Stomach (tissue), 19 donors: ENCODE measurements around the gene NT5C. TPM values are rescaled to one million over a fixed set of nuclear protein-coding genes. Genes with fewer than 3 reads are reported as not detected.
A peak's percentile ranks its signal among the peaks of the same experiment; 100 is the strongest.

ENCODE experiments used
- DNase-seq, 2 donors: peaks; one replicate each; pipeline versions ENCODE4 v3.0.0 to v3.0.0-alpha.2; 2013 to 2019
- H3K27ac ChIP-seq, 5 donors: fragments of 200-600 bp in 4 of 5; sonication (generic) in 4 of 5; one replicate each; pipeline ENCODE4 v1.5.1; 2013 to 2019; ENCODE audit warnings: mild to moderate bottlenecking in 1 of 5, moderate library complexity in 1 of 5
- H3K27me3 ChIP-seq, 3 donors: fragments of 200-600 bp; sonication (generic); one replicate each; pipeline ENCODE4 v1.5.1; 2017 to 2019; ENCODE audit warnings: mixed run types in 1 of 3
- H3K36me3 ChIP-seq, 4 donors: fragments of 200-600 bp; sonication (generic); 1 replicate in 3 of 4; 2 replicates in 1 of 4; pipeline ENCODE4 v1.5.1; 2016 to 2019
- H3K4me1 ChIP-seq, 4 donors: fragments of 200-600 bp; sonication (generic); one replicate each; pipeline ENCODE4 v1.5.1; 2016 to 2019
- H3K4me3 ChIP-seq, 4 donors: fragments of 200-600 bp; sonication (generic) in 3 of 4; one replicate each; pipeline ENCODE4 v1.5.1; 2016 to 2019; ENCODE audit warnings: mild to moderate bottlenecking in 1 of 4
- H3K9me3 ChIP-seq, 4 donors: fragments of 200-600 bp; sonication (generic); one replicate each; pipeline ENCODE4 v1.5.1; 2016 to 2019
- EP300 ChIP-seq: sonication (generic); formaldehyde crosslinking; IDR thresholded peaks from one replicate; pipeline ENCODE4 v1.6.1; 2017; ENCODE audit warnings: antibody characterized with exemption
- POLR2A ChIP-seq, 4 donors: fragments of 450-650 bp; IDR thresholded peaks; one replicate each; pipeline ENCODE4 v1.6.1; 2016; ENCODE audit warnings: antibody characterized with exemption in 4 of 4, control low read depth in 2 of 4, mild to moderate bottlenecking in 1 of 4, moderate library complexity in 1 of 4
- POLR2AphosphoS5 ChIP-seq, 3 donors: sonication (generic); formaldehyde crosslinking; IDR thresholded peaks; one replicate each; pipeline ENCODE4 v1.6.1; 2016; ENCODE audit warnings: antibody characterized with exemption in 3 of 3
- WGBS, 5 donors: extraction: QIAGEN DNeasy Blood & Tissue Kit in 3 of 5; methylation state at CpG; one replicate each; pipeline versions ENCODE4 v1.1.5 to v1.1.7; 2013 to 2018; 5-methylcytosine and 5-hydroxymethylcytosine counted together
- intact Hi-C: fragments of 100-400 bp; cut with DNase I; formaldehyde crosslinking; loops from one replicate; pipeline ENCODE4 v1.15.1; 2023; ENCODE audit warnings: low total_unique reads
- long read RNA-seq, 10 donors: transcript quantifications; one replicate each; lab custom pipeline, GENCODE V29; 2026
- polyA plus RNA-seq, 3 donors: library from polyadenylated mRNA; stranded (reverse); fragments of 200-250 nt; gene quantifications; one replicate each; pipeline ENCODE4 v1.2.3, GENCODE V29; 2013
- total RNA-seq, 5 donors: library from RNA; depleted of rRNA; stranded (reverse); fragments of >200 nt; gene quantifications; one replicate each; pipeline versions ENCODE4 v1.1.0 to v1.2.3, GENCODE V29; 2014 to 2016
- TF ChIP-seq, protein P1 (sequence below), 7 experiments: fragments of 450-650 bp in 4 of 7; fragments of 200-600 bp in 3 of 7; sonication (generic) in 3 of 7; IDR thresholded peaks; one replicate each; pipeline ENCODE4 v1.5.1; 2016 to 2019; ENCODE audit warnings: antibody characterized with exemption in 7 of 7, control low read depth in 2 of 7, mild to moderate bottlenecking in 1 of 7
- donor health status: healthy with polysubstance abuse.
- donor health status: Bipolar disorder and iron deficiency.
- donor health status: healthy.

Gene NT5C
- total RNA-seq: 100 to 1,000 TPM in 3 of 5 donors, 10 to 100 TPM in 2; 24.1 to 472 (median 150) TPM
- 100 to 1,000 TPM in 2 of 3 donors, 10 to 100 TPM in 1; 60.5 to 120 (median 117) TPM for polyA plus RNA-seq
- long read RNA-seq, donor 1, partial matches to known transcripts: 0 of 4 reads
- long read RNA-seq, donor 1, other reads (novel, unspliced or antisense): 0 of 4 reads
- long read RNA-seq, donor 2, transcript NT5C-201 (5 exons, 954 nt): major isoform, 15 of 24 reads
- long read RNA-seq, donor 2, partial matches to known transcripts: 0 of 24 reads
- long read RNA-seq, donor 2, other reads (novel, unspliced or antisense): 0 of 24 reads
- long read RNA-seq, donor 3, transcript NT5C-201 (5 exons, 954 nt): major isoform, 6 of 12 reads
- long read RNA-seq, donor 3, partial matches to known transcripts: 0 of 12 reads
- long read RNA-seq, donor 3, other reads (novel, unspliced or antisense): 0 of 12 reads
- long read RNA-seq, donor 4, partial matches to known transcripts: 0 of 3 reads
- long read RNA-seq, donor 4, other reads (novel, unspliced or antisense): 0 of 3 reads
- long read RNA-seq, donor 5, transcript NT5C-214 (2 exons, 503 nt): minor isoform, 5 of 20 reads
- long read RNA-seq, donor 5, transcript NT5C-201 (5 exons, 954 nt): major isoform, 11 of 20 reads
- long read RNA-seq, donor 5, partial matches to known transcripts: 0 of 20 reads
- long read RNA-seq, donor 5, other reads (novel, unspliced or antisense): 0 of 20 reads
- long read RNA-seq, donor 6, transcript NT5C-201 (5 exons, 954 nt): major isoform, 31 of 48 reads
- long read RNA-seq, donor 6, partial matches to known transcripts: 0 of 48 reads
- long read RNA-seq, donor 6, other reads (novel, unspliced or antisense): 0 of 48 reads
- long read RNA-seq, donor 7, transcript NT5C-201 (5 exons, 954 nt): major isoform, 19 of 30 reads
- long read RNA-seq, donor 7, partial matches to known transcripts: 0 of 30 reads
- long read RNA-seq, donor 7, other reads (novel, unspliced or antisense): 0 of 30 reads
- long read RNA-seq, donor 8, transcript NT5C-201 (5 exons, 954 nt): major isoform, 9 of 32 reads
- long read RNA-seq, donor 8, transcript NT5C-214 (2 exons, 503 nt): minor isoform, 7 of 32 reads
- long read RNA-seq, donor 8, partial matches to known transcripts: 0 of 32 reads
- long read RNA-seq, donor 8, other reads (novel, unspliced or antisense): 0 of 32 reads
- long read RNA-seq, donor 9, transcript NT5C-201 (5 exons, 954 nt): major isoform, 16 of 27 reads
- long read RNA-seq, donor 9, partial matches to known transcripts: 0 of 27 reads
- long read RNA-seq, donor 9, other reads (novel, unspliced or antisense): 0 of 27 reads
- long read RNA-seq, donor 10, partial matches to known transcripts: 0 of 12 reads
- long read RNA-seq, donor 10, other reads (novel, unspliced or antisense): 0 of 12 reads

DNA sequence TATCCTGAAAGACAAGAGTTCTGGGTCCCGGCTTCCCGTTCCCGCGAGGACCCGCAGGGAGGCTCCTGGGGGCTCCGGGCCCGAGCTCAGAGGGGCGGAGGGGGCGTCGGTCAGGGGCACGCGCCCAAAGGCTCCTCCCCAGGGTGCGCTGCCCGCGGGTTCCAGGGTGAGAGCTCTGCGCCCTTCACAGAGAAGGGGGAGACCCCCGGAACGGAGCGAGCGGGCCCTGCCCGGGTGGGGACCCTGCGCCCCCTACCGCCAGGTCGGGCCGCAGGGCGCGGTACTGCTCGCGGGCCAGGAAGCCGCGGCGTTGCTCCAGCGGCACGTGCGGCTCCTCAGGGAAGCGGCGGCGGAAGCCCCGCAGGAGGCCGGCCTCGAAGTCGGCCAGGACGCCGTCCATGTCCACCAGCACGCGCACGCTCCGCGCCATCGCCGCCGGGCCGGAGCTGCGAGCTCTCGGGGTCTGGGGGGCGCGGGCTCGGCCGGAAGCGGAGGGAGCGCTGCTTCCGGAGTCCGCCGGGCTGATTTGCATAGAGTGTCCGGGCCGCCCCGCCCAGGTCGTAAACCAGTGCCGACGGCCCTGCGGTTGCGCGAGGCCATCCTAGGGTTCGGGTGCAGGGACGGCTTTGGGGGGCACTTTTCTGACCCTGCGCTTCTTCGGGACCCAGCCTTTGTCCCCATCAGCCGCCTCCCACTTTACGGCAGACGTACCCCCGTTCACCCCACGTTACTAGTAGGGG, at the start of gene NT5C:
TSS of gene NT5C (minus strand) at position 465 of the 740 bp plus-strand sequence. CDS start at position 430, 35 bp downstream.
- Histone ChIP-seq H3K4me3 (peak within 1 kb of the TSS; percentile 70 to 87 (median 76)), H3K9me3 (no peaks in the 10 kb centered on the region), H3K36me3 (peaks cover 17 to 36% (median 27%) of the 10 kb centered on the region in 4 donors), H3K27ac (peak within 1 kb of the TSS; percentile 90 to 94 (median 90)), H3K27me3 (no peaks in the 10 kb centered on the region), H3K4me1 (peaks cover 9 to 37% (median 28%) of the 10 kb centered on the region in 4 donors)
- WGBS, 5 donors: 0 to 1% (median 0%) methylated on average over 38 to 82 of the region's 82 CpGs
- intact Hi-C loops: no loop called here
- TF ChIP-seq EP300 (no peak), POLR2AphosphoS5 (IDR thresholded peaks at IDR 0.05) (peak in 2 of 3 donors; percentile 61 to 85), POLR2A (IDR thresholded peaks at IDR 0.05) (peak in 1 of 4 donors; percentile 25)
- TF ChIP-seq, protein P1, sequence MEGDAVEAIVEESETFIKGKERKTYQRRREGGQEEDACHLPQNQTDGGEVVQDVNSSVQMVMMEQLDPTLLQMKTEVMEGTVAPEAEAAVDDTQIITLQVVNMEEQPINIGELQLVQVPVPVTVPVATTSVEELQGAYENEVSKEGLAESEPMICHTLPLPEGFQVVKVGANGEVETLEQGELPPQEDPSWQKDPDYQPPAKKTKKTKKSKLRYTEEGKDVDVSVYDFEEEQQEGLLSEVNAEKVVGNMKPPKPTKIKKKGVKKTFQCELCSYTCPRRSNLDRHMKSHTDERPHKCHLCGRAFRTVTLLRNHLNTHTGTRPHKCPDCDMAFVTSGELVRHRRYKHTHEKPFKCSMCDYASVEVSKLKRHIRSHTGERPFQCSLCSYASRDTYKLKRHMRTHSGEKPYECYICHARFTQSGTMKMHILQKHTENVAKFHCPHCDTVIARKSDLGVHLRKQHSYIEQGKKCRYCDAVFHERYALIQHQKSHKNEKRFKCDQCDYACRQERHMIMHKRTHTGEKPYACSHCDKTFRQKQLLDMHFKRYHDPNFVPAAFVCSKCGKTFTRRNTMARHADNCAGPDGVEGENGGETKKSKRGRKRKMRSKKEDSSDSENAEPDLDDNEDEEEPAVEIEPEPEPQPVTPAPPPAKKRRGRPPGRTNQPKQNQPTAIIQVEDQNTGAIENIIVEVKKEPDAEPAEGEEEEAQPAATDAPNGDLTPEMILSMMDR (IDR thresholded peaks at IDR 0.05): peak in 5 of 7 experiments; percentile 15 to 68 (median 57)
- peak; percentile 82 to 95 for DNase-seq

DNA sequence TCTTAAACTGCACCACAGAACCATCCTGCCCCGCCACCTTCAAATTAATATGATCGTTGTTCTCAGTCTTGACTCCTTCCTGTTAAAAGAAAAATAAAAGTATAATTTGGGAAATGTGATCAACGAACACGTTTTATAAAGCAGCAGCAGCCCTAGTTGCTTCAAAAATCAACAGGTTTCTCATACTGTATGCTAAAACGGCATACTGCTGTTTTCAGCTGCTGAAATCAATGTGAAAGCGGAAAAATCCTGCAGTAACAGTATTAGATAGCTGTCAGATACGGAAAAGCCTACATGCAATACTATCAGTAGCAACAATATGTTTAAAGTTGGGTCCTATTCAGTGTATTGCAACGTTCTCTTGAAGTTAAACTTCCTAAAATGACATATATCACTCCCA, 49.6 kb upstream of the NT5C start:
- Histone ChIP-seq H3K27ac (peak overlapping the region in 4 of 5 donors; percentile 98 to 100 (median 100)), H3K4me1 (peaks cover 18 to 53% (median 30%) of the 10 kb centered on the region in 4 donors), H3K4me3 (peak overlapping the region; percentile 89 to 99 (median 97)), H3K9me3 (no peaks in the 10 kb centered on the region), H3K36me3 (peaks cover 23 to 45% (median 40%) of the 10 kb centered on the region in 4 donors), H3K27me3 (no peaks in the 10 kb centered on the region)
- 3 to 8% (median 4%) methylated on average over 8 of the region's 8 CpGs for WGBS, 5 donors
- intact Hi-C loops: no loop called here
- TF ChIP-seq POLR2A (IDR thresholded peaks at IDR 0.05) (no peak), POLR2AphosphoS5 (IDR thresholded peaks at IDR 0.05) (no peak), EP300 (no peak)
- TF ChIP-seq, protein P1 (IDR thresholded peaks at IDR 0.05): no peak
- no peak for DNase-seq

DNA sequence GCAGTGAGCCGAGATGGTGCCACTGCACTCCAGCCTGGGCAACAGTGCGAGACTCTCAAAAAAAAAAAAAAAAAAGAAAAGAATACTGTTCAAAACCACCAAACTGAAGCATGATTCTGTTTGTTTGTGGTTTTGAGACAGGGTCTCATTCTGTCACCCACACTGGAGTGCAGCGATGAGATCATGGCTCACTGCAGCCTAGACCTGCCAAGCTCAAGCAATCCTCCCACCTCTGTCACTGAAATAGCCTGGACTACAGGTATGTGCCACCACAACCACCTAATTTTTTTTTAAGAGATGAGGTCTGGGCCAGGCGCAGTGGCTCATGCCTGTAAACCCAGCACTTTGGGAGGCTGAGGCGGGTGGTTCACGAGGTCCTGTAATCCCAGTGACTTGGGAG, 46.9 kb upstream of the NT5C start:
- intact Hi-C loops: loop anchor here (2.0 to 10.0 kb wide), 2 partner anchors 30 to 64 kb away; no protein-coding TSS in a partner anchor
- Histone ChIP-seq H3K9me3 (no peaks in the 10 kb centered on the region), H3K4me1 (peaks cover 17 to 64% (median 29%) of the 10 kb centered on the region in 4 donors), H3K4me3 (no peak overlapping the region), H3K36me3 (peaks cover 48 to 71% (median 67%) of the 10 kb centered on the region in 4 donors), H3K27ac (no peak overlapping the region), H3K27me3 (no peaks in the 10 kb centered on the region)
- 73 to 96% (median 92%) methylated on average over 6 of the region's 6 CpGs for WGBS, 5 donors
- no peak for DNase-seq
- TF ChIP-seq EP300: no peak

DNA sequence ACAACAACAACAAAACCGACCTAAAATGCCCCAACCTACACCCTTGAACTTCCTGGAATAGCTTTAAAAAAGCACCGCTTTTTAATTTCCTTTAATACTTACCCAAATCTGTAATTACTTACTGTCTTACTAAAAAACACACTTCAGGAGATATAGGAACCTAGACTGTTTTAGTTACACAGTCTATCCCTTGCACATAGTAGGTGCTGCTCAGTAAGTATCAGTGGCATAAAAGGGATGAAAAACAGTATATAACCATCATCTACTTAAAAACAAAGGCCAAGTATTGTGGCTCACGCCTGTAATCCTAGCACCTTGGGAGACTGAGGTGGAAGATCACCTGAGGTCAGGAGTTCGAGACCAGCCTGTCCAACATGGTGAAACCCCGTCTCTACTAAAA, 45.1 kb upstream of the NT5C start:
- Histone ChIP-seq H3K9me3 (no peaks in the 10 kb centered on the region), H3K4me3 (no peak overlapping the region), H3K27me3 (no peaks in the 10 kb centered on the region), H3K36me3 (peaks cover 58 to 90% (median 83%) of the 10 kb centered on the region in 4 donors), H3K4me1 (peaks cover 15 to 73% (median 29%) of the 10 kb centered on the region in 4 donors), H3K27ac (no peak overlapping the region)
- 84 to 91% (median 86%) methylated on average over 5 of the region's 5 CpGs for WGBS, 5 donors
- no peak for DNase-seq
- TF ChIP-seq POLR2A (IDR thresholded peaks at IDR 0.05): no peak
- TF ChIP-seq, protein P1 (IDR thresholded peaks at IDR 0.05): no peak
- no peak for TF ChIP-seq EP300
- TF ChIP-seq POLR2AphosphoS5 (IDR thresholded peaks at IDR 0.05): no peak
- intact Hi-C loops: loop anchor here (10.0 kb wide), 1 partner anchor 62 kb away; no protein-coding TSS in a partner anchor
